CD4-positive, alpha-beta T cell treated with Interleukin-4 for 1 hour (primary cell): ENCODE data around the gene FNDC3B.
"Not testable (repeated sequence)": the region's sequence is repeated elsewhere in the genome, so short reads cannot be mapped to it uniquely, and the experiment has no call there.

Experiments
- DNase-seq, 2 donors: peaks; one replicate each; pipeline ENCODE4 v3.0.0-alpha.2; 2020 to 2022

The FNDC3B gene

DNA sequence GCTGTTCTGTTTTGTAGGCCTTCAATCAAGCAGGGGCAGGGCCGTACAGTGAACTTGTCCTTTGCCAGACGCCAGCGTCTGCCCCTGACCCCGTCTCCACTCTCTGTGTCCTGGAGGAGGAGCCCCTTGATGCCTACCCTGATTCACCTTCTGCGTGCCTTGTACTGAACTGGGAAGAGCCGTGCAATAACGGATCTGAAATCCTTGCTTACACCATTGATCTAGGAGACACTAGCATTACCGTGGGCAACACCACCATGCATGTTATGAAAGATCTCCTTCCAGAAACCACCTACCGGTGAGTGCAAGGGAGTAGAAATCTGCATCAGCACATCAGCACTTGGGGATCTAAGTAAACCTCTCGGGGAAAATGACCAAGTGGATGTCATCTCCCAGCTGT, 313.4 kb downstream of the FNDC3B start:
- DNase-seq, result no peak

DNA sequence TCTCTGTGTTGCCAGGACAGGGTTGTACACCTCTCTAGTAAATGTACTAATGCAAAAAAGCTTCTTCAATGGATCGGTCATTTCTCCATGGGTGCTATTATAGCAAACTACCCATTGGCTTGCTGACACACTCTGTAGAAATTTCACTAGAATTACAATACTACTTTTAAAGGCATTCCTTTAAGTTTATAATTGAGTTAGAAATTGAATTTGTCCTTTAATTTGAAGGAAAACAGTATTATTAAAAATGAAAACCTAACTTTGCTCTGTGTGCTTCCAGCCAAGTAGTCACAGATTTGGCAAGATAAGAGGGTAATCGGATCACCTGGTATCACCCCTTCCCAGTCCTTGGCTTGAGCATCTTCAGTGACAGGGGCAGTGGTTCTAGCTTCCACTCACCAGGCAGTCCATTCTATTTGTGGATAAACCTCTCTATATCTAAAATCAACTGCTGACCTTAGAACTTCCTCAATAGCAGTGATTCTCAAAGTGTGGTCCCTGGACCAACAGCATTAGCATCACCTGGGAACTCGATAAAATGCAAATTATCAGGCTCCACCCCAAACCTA, 315.6 kb downstream of the FNDC3B start:
- DNase-seq, result no peak

- no peak for DNase-seq
Observed at GRCh38 chr3:172355836-172356235, 316.5 kb downstream of the FNDC3B start.

DNA sequence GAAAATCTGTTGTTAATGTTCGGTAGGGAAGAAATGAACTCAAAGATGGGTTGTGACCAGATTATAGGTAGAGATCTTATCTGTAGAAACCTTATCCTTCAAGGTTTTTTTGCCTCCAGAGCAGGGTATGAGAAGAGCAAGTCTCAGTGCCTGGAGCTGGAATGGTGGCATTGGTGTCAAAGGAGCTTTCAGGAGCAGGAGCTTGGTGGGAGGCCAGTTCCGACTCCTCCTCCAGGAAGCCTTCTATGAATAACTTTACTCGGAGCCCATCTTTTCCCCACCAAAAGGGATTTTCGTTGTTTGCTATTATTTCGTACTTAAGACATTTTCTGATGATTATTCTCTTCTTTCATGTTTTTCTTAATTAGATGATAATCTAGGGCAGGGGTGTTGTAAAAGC, 317.0 kb downstream of the FNDC3B start:
- DNase-seq, result no peak

DNA sequence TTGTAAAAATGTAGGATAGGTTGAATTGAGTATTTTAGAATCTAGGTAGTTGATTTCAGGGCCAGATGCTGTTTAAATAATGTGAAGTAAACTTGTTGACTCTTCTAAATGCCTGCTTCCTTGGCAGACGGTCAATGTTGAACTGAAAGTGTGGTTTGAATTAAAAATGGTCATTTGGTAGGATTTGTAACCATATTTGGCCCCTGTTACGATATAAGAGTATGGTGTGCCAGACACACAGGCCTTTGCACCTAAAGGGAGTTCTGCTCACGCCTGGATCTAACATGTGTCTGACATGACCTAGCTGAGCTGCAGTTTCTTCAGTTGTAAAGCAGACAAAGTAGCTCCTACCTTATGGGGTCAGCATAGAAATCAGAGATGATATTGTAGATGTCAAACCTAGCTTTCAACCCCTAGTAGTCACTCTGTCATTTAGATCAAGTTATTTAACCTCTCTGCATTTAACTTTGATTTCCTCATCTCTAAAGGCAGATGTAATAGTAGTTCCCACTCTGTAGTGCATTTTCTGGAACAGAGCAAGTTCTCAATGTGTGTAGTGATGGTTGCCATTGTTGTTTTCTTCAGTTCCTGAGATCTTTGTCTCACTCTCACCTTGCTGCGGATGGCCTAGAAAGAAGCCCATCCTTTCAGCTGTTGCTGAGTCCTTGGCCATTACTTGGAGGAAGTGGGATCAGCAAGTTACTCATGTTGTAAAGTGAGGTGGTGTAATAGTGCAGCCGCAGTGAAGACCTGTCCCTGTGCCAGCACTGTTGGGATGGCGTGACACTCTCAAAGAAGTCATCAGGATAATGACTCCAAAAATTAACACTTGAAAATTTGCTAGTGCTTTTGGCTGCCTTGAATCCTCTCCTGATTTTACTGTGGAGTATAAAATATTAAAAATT, 318.7 kb downstream of the FNDC3B start:
- DNase-seq, result no peak

GRCh38 chr3:172359231-172359630, 319.9 kb downstream of the FNDC3B start:
- DNase-seq, result no peak

GRCh38 chr3:172359996-172360395, 320.6 kb downstream of the FNDC3B start:
- DNase-seq, result no peak

DNA sequence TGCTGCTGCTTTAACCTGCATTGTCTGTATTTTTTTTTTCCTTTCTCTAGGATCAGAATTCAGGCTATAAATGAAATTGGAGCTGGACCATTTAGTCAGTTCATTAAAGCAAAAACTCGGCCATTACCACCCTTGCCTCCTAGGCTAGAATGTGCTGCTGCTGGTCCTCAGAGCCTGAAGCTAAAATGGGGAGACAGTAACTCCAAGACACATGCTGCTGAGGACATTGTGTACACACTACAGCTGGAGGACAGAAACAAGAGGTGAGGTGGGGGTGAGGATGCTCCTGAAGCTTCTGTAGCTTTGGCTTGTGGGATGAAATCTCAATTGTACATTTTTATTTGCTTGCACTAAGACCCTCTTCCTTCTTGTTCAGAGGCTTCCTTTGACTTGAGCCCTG, 323.2 kb downstream of the FNDC3B start:
- DNase-seq, result no peak

- no peak for DNase-seq
Observed at GRCh38 chr3:172364374-172365027, 325.1 kb downstream of the FNDC3B start.

GRCh38 chr3:172365028-172365567, 325.7 kb downstream of the FNDC3B start:
- no peak for DNase-seq

GRCh38 chr3:172367205-172368105, 328.1 kb downstream of the FNDC3B start:
- DNase-seq, result no peak

- not testable (repeated sequence) for DNase-seq
Observed at GRCh38 chr3:172368556-172368955, 329.2 kb downstream of the FNDC3B start.

- no peak for DNase-seq
Observed at GRCh38 chr3:172369590-172370259, 330.3 kb downstream of the FNDC3B start.

GRCh38 chr3:172370419-172370818, 331.0 kb downstream of the FNDC3B start:
- DNase-seq, result no peak

GRCh38 chr3:172371544-172371943, 332.2 kb downstream of the FNDC3B start:
- no peak for DNase-seq

DNA sequence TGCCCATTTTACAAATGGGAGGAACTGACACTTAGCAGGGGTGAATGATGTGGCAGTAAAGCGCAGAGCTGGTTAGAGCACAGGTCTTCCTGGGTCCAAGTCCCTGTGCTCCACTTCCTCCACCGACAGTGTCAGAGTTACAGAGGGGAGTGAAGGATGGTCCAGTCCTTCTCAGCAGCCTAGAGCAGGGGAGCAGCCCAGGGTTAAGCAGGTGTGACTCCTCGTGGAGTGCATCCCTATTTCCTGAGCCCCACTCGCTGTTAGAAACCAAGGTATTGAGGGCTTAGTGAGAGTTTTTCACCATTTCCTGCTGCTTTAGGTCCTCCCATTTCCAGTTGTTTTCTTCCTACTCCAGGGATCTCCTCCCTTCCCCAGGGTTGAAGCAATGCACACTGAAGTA, 333.5 kb downstream of the FNDC3B start:
- no peak for DNase-seq

DNA sequence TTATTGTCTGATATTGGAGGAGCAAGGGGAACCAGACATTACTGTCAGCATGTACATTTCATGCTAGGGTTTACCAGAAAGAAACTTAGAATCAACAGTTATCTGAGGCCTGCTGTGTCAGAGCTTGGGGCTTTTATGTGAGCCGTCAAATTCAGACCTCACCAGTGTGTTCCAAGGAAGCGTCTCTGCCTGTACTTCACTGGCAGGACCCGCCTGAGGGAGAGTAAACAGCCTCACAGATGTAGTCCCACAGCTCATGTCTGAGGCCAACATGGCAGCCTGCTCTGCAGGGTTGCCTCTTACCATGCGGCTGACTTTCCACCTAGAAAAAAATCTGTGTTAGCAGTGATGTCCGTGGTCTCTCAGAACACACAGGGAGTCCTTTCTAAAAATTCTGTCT, 334.5 kb downstream of the FNDC3B start:
- no peak for DNase-seq

DNA sequence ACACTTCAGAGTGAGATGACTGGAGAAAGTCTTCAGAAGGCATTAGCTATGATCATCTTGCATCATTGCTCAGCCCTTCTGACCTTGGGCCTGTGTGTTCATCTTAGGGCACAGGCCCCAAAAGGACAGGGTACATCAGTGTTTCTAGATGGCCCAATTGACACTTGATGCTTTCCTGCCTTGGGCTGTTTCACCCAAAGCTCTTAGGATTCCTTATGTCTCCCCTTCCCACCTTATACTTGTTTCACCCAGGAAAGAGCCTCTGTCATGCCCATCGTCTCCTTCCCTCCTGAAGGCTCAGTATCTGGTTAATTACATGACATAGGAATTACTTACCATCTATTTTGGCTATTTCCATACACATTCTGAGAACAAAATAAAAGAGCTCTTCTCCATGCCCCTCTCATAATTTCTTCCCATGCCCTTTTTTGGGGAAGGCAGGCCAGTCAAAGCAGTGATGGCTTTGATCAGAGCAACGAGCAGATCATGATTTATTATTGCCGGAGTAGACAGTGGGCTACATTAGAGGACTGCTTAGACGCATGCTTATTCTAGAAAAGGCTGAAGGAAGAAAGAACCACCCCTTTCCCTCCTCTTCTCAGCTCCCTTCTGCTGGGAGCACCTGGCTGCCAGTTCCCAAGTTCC, 335.9 kb downstream of the FNDC3B start:
- DNase-seq, result no peak

DNA sequence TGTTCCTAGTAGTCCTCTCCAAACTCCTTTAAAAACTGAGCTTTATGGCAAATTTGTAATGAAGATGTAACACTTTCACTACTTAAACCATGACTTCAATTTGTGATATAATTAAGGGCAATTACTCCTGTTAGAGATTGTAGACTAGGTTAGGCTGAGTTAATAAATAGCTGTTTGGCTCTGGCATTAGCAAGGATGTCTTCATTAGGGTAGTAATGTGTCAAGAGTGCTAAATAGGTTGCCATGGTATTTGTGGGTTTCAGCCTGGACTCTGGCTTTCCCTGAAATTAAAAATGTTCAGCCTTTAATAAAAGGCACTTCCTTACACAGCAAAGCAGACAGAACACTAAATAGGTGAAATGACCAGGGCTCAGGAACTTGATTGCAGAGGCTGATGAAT, 337.0 kb downstream of the FNDC3B start:
- DNase-seq, result no peak

DNA sequence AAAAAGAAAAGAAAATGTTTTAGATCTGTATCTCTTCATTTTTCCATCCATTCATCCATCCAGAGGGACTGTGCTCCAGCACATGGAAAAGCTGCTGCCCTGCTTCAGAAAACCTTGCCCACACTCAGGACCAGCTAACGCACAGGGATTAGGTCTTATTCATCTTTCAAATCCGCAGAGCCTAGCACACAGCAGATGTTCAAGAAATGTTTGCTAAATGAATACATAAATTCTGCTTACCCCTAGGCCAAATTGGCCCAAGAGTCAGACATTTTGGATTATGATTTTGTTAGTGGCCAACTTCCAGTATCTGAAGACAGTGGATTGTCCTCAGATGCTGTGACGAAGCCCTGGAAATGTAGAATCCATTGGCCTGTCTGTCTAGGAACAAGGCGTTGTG, 337.5 kb downstream of the FNDC3B start:
- no peak for DNase-seq

- DNase-seq, result no peak
Observed at GRCh38 chr3:172378439-172378838, 339.1 kb downstream of the FNDC3B start.

GRCh38 chr3:172379372-172379771, 340.0 kb downstream of the FNDC3B start:
- no peak for DNase-seq
